HepG2 (cell line): Measurements from ENCODE around the gene RNASE8. TPM values are rescaled to one million over a fixed set of nuclear protein-coding genes. Genes with fewer than 3 reads are reported as not detected.

Experiments
- ATF7-NPFF ChIP-seq: sonication (generic); formaldehyde crosslinking; IDR thresholded peaks from 2 replicates; pipeline ENCODE4 v1.8.1; 2023; ENCODE audit warnings: mild to moderate bottlenecking, low read depth, missing genetic modification reagents, moderate library complexity
- CEBPB ChIP-seq: IDR thresholded peaks from 2 replicates; pipeline ENCODE4 v1.6.1; 2011; ENCODE audit warnings: low read depth, low read length, improper control_type of control experiment, borderline replicate concordance
- FOXA3 ChIP-seq: IDR thresholded peaks from 2 replicates; pipeline ENCODE4 v1.6.1; 2016; ENCODE audit warnings: missing genetic modification reagents, missing compliant biosample characterization
- GABPA ChIP-seq, 2 experiments: IDR thresholded peaks; 2 replicates each; pipeline ENCODE4 v1.6.1; 2011 to 2016; ENCODE audit warnings: low read depth in 2 of 2, low read length in 1 of 2, missing biosample characterization in 1 of 2, missing genetic modification characterization in 1 of 2
- IRF2 ChIP-seq: IDR thresholded peaks from 2 replicates; pipeline ENCODE4 v1.6.1; 2018; ENCODE audit warnings: missing genetic modification reagents, missing compliant biosample characterization
- MEF2D ChIP-seq: sonication (generic); formaldehyde crosslinking; IDR thresholded peaks from 2 replicates; pipeline ENCODE4 v1.5.1; 2020; ENCODE audit warnings: mild to moderate bottlenecking, missing genetic modification reagents
- SIN3A ChIP-seq: IDR thresholded peaks from 2 replicates; pipeline ENCODE4 v1.6.1; 2011; ENCODE audit warnings: low read depth, mild to moderate bottlenecking, control low read depth, low read length, borderline replicate concordance
- TAF1 ChIP-seq: sonication (generic); formaldehyde crosslinking; IDR thresholded peaks from 2 replicates; pipeline ENCODE4 v1.4.0; 2020; ENCODE audit warnings: missing genetic modification reagents
- THAP11 ChIP-seq: IDR thresholded peaks from 2 replicates; pipeline ENCODE4 v1.6.1; 2016; ENCODE audit warnings: missing biosample characterization, missing genetic modification reagents
- ZNF230 ChIP-seq: sonication (generic); formaldehyde crosslinking; IDR thresholded peaks from 2 replicates; pipeline ENCODE4 v1.4.0; 2020; ENCODE audit warnings: mild to moderate bottlenecking, missing genetic modification reagents
- ZNF468 ChIP-seq: sonication (generic); formaldehyde crosslinking; IDR thresholded peaks from 2 replicates; pipeline ENCODE4 v1.8.0; 2022; ENCODE audit warnings: mild to moderate bottlenecking, moderate library complexity, missing genetic modification reagents
- ZNF547 ChIP-seq: sonication (generic); formaldehyde crosslinking; IDR thresholded peaks from 2 replicates; pipeline ENCODE4 v1.5.1; 2020; ENCODE audit warnings: mild to moderate bottlenecking, missing genetic modification reagents
- ZNF678 ChIP-seq: sonication (generic); formaldehyde crosslinking; IDR thresholded peaks from 2 replicates; pipeline ENCODE4 v1.4.0; 2020; ENCODE audit warnings: mild to moderate bottlenecking, missing genetic modification reagents
- ZNF724P ChIP-seq: sonication (generic); formaldehyde crosslinking; IDR thresholded peaks from 2 replicates; pipeline ENCODE4 v1.8.0; 2022; ENCODE audit warnings: missing genetic modification reagents, borderline replicate concordance
- ZNF746 ChIP-seq: sonication (generic); formaldehyde crosslinking; IDR thresholded peaks from 2 replicates; pipeline ENCODE4 v1.8.0; 2022; ENCODE audit warnings: mild to moderate bottlenecking, missing genetic modification reagents
- polyA plus RNA-seq, 8 experiments: library from polyadenylated mRNA; depleted of rRNA in 3 of 8; stranded (reverse) in 7 of 8; unstranded in 1 of 8; fragments of >200 nt; fragmentation: Illumina TruSeq in 4 of 8; extraction: Trizol in 4 of 8; gene quantifications; 2 replicates each; pipeline versions ENCODE4 v1.2.1 to v1.2.3, GENCODE V29; 2011 to 2016; ENCODE audit warnings: low read depth in 4 of 8, missing spikeins in 1 of 8, mixed read lengths in 1 of 8; ENCODE audit not compliant: insufficient read depth in 1 of 8
- total RNA-seq, 5 experiments: library from RNA; depleted of rRNA; stranded (reverse); fragments of >200 nt; fragmentation: Illumina TruSeq; extraction: Trizol; gene quantifications; 2 replicates each; pipeline ENCODE4 v1.2.3, GENCODE V29; 2016; ENCODE audit warnings: low read depth in 1 of 5
- TF ChIP-seq, protein P1 (sequence below): sonication (generic); formaldehyde crosslinking; IDR thresholded peaks from 2 replicates; pipeline ENCODE4 v1.5.1; 2020; ENCODE audit warnings: missing genetic modification reagents, mild to moderate bottlenecking, borderline replicate concordance
- TF ChIP-seq, protein P2 (sequence below): sonication (generic); formaldehyde crosslinking; IDR thresholded peaks from 2 replicates; pipeline ENCODE4 v1.4.0; 2020; ENCODE audit warnings: missing genetic modification reagents, borderline replicate concordance
- TF ChIP-seq, protein P3 (sequence below): sonication (generic); formaldehyde crosslinking; IDR thresholded peaks from 2 replicates; pipeline ENCODE4 v1.4.0; 2020; ENCODE audit warnings: mild to moderate bottlenecking, low read depth, missing genetic modification reagents
- TF ChIP-seq, protein P4 (sequence below): sonication (generic); formaldehyde crosslinking; IDR thresholded peaks from 2 replicates; pipeline ENCODE4 v1.8.1; 2023; ENCODE audit warnings: mild to moderate bottlenecking, missing genetic modification reagents, borderline replicate concordance
- TF ChIP-seq, protein P5 (sequence below): sonication (generic); formaldehyde crosslinking; IDR thresholded peaks from 2 replicates; pipeline ENCODE4 v1.9.0; 2021; ENCODE audit warnings: missing genetic modification reagents, borderline replicate concordance

RNASE8 gene
- total and polyA plus RNA-seq, 2 of the 13 experiments (the other 11 are each of a cell fraction or from before 2014, with no cell fraction given), result not detected

DNA sequence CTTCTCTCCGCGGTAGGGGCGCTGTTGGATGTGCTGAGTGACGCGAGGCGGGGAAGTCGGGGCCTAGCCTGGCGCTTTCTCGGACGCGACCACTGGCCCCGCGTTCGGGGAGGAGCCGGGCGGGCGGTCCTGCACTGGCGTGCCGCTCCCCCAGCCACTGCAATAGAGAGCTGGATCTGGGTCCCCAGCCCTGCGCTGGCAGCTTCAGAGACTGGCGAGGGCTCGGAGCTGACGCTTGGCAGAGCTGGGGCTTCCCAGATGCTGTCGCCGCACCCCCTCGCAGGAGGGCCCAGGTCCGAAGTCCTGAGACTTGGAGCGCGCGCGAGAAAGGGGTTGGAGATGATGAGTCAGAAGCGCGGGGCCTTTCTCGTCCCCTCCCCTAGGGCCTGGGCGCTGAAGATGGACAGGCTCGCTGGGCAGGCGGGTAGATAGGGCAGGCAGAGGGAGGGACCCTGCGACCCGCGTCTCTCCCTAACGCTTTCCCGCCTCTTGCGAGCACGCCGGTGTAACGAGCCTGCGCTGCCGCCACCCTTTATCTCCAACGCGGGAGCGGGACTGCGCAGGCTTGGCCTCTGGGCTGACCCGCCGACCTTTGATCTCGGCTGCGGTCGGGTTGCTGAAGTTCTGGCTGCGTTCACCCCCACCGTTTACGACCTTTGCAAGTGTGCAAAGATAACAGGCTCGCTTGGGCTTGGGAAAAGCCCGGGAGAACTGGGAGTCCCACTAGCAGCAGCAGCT, 46.3 kb downstream of the RNASE8 start (continued):
- TF ChIP-seq FOXA3 (CRISPR knock-in tag), result peak; percentile 55
- TF ChIP-seq, protein P1, sequence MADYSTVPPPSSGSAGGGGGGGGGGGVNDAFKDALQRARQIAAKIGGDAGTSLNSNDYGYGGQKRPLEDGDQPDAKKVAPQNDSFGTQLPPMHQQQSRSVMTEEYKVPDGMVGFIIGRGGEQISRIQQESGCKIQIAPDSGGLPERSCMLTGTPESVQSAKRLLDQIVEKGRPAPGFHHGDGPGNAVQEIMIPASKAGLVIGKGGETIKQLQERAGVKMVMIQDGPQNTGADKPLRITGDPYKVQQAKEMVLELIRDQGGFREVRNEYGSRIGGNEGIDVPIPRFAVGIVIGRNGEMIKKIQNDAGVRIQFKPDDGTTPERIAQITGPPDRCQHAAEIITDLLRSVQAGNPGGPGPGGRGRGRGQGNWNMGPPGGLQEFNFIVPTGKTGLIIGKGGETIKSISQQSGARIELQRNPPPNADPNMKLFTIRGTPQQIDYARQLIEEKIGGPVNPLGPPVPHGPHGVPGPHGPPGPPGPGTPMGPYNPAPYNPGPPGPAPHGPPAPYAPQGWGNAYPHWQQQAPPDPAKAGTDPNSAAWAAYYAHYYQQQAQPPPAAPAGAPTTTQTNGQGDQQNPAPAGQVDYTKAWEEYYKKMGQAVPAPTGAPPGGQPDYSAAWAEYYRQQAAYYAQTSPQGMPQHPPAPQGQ, result peak; percentile 89; the same call in 1 of the 2 replicates
- peak; percentile 98 for TF ChIP-seq ZNF547
- TF ChIP-seq CEBPB, result peak; percentile 13; the same call in 1 of the 2 replicates
- TF ChIP-seq ZNF678 (CRISPR knock-in tag), result peak; percentile 97
- peak; percentile 94 for TF ChIP-seq ZNF746 (CRISPR knock-in tag)
- peak; percentile 69 for TF ChIP-seq IRF2 (CRISPR knock-in tag)
- peak; percentile 94 for TF ChIP-seq TAF1 (CRISPR knock-in tag)
- peak; percentile 97 for TF ChIP-seq THAP11 (CRISPR knock-in tag)
- peak; percentile 99 for TF ChIP-seq ATF7-NPFF (CRISPR knock-in tag)
- peak; percentile 98 for TF ChIP-seq ZNF230 (CRISPR knock-in tag)
- TF ChIP-seq SIN3A, result peak; percentile 86
- TF ChIP-seq, protein P2, sequence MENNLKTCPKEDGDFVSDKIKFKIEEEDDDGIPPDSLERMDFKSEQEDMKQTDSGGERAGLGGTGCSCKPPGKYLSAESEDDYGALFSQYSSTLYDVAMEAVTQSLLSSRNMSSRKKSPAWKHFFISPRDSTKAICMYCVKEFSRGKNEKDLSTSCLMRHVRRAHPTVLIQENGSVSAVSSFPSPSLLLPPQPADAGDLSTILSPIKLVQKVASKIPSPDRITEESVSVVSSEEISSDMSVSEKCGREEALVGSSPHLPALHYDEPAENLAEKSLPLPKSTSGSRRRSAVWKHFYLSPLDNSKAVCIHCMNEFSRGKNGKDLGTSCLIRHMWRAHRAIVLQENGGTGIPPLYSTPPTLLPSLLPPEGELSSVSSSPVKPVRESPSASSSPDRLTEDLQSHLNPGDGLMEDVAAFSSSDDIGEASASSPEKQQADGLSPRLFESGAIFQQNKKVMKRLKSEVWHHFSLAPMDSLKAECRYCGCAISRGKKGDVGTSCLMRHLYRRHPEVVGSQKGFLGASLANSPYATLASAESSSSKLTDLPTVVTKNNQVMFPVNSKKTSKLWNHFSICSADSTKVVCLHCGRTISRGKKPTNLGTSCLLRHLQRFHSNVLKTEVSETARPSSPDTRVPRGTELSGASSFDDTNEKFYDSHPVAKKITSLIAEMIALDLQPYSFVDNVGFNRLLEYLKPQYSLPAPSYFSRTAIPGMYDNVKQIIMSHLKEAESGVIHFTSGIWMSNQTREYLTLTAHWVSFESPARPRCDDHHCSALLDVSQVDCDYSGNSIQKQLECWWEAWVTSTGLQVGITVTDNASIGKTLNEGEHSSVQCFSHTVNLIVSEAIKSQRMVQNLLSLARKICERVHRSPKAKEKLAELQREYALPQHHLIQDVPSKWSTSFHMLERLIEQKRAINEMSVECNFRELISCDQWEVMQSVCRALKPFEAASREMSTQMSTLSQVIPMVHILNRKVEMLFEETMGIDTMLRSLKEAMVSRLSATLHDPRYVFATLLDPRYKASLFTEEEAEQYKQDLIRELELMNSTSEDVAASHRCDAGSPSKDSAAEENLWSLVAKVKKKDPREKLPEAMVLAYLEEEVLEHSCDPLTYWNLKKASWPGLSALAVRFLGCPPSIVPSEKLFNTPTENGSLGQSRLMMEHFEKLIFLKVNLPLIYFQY (CRISPR knock-in tag), result peak; percentile 97
- no peak for TF ChIP-seq GABPA (IDR thresholded peaks at IDR 0.05; ENCODE audit: low read depth, low read length)
- TF ChIP-seq GABPA (CRISPR knock-in tag; IDR thresholded peaks at IDR 0.05; ENCODE audit: low read depth), result no peak
- peak; percentile 99 for TF ChIP-seq ZNF724P (CRISPR knock-in tag)
- TF ChIP-seq, protein P3, sequence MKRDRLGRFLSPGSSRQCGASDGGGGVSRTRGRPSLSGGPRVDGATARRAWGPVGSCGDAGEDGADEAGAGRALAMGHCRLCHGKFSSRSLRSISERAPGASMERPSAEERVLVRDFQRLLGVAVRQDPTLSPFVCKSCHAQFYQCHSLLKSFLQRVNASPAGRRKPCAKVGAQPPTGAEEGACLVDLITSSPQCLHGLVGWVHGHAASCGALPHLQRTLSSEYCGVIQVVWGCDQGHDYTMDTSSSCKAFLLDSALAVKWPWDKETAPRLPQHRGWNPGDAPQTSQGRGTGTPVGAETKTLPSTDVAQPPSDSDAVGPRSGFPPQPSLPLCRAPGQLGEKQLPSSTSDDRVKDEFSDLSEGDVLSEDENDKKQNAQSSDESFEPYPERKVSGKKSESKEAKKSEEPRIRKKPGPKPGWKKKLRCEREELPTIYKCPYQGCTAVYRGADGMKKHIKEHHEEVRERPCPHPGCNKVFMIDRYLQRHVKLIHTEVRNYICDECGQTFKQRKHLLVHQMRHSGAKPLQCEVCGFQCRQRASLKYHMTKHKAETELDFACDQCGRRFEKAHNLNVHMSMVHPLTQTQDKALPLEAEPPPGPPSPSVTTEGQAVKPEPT, result peak; percentile 97
- peak; percentile 96 for TF ChIP-seq MEF2D (CRISPR knock-in tag)
- TF ChIP-seq, protein P4, sequence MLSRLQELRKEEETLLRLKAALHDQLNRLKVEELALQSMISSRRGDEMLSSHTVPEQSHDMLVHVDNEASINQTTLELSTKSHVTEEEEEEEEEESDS (CRISPR knock-in tag), result peak; percentile 97
- 0 out of 2 replicates have a peak, but pooled peaks have one; percentile 70 for TF ChIP-seq ZNF468 (CRISPR knock-in tag)
- TF ChIP-seq, protein P5, sequence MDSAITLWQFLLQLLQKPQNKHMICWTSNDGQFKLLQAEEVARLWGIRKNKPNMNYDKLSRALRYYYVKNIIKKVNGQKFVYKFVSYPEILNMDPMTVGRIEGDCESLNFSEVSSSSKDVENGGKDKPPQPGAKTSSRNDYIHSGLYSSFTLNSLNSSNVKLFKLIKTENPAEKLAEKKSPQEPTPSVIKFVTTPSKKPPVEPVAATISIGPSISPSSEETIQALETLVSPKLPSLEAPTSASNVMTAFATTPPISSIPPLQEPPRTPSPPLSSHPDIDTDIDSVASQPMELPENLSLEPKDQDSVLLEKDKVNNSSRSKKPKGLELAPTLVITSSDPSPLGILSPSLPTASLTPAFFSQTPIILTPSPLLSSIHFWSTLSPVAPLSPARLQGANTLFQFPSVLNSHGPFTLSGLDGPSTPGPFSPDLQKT, result 0 out of 2 replicates have a peak, but pooled peaks have one; percentile 25
